Body of pancreas (tissue), 4 donors: ENCODE results near the gene BARHL1.

Experiments
- POLR2A ChIP-seq, 3 donors: fragments of 450-650 bp; IDR thresholded peaks; one replicate each; pipeline ENCODE4 v1.6.1; 2016; ENCODE audit warnings: antibody characterized with exemption in 3 of 3, mild to moderate bottlenecking in 2 of 3
- TF ChIP-seq, protein P1 (sequence below), 7 experiments: fragments of 450-650 bp in 4 of 7; fragments of 200-600 bp in 3 of 7; sonication (generic) in 3 of 7; IDR thresholded peaks; one replicate each; pipeline ENCODE4 v1.5.1; 2016 to 2019; ENCODE audit warnings: antibody characterized with exemption in 7 of 7

DNA sequence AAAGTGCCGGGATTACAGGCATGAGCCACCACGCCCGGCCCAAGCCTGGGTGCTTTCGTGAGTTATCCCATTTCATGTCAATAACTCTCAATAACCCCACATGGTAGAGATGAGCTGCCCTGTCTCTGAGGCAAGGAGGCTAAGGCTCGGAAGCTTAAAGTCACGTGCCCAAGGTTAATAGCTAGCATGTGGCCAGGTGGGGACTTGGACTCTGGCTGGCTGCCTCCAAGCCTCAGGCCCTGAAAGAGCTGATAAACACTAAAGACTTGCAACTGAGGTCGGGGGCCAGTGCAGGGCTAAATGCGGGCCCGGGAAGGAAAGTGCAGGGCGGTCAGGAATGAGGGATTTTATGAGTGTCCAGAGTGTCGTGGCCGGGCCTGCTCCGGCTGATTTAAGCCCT is 30.9 kb upstream of the BARHL1 start:
- TF ChIP-seq, protein P1, sequence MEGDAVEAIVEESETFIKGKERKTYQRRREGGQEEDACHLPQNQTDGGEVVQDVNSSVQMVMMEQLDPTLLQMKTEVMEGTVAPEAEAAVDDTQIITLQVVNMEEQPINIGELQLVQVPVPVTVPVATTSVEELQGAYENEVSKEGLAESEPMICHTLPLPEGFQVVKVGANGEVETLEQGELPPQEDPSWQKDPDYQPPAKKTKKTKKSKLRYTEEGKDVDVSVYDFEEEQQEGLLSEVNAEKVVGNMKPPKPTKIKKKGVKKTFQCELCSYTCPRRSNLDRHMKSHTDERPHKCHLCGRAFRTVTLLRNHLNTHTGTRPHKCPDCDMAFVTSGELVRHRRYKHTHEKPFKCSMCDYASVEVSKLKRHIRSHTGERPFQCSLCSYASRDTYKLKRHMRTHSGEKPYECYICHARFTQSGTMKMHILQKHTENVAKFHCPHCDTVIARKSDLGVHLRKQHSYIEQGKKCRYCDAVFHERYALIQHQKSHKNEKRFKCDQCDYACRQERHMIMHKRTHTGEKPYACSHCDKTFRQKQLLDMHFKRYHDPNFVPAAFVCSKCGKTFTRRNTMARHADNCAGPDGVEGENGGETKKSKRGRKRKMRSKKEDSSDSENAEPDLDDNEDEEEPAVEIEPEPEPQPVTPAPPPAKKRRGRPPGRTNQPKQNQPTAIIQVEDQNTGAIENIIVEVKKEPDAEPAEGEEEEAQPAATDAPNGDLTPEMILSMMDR (IDR thresholded peaks at IDR 0.05): no peak
- no peak for TF ChIP-seq POLR2A (IDR thresholded peaks at IDR 0.05)
